B cell (primary cell): ENCODE results near the gene DNM1. TPM values are rescaled to one million over a fixed set of nuclear protein-coding genes. Genes with fewer than 3 reads are reported as not detected.

Source experiments
- ATAC-seq: fragments of 200-7000 bp; cut with Tn5 transposase; one replicate; pipeline ENCODE4 v1.10.0; 2021; ENCODE audit warnings: low read depth, mild to moderate bottlenecking, moderate number of reproducible peaks, moderate library complexity
- CTCF ChIA-PET: fragments of 350-600 bp; sonication (Branson Sonifier 250); formaldehyde crosslinking; loops from one replicate; lab custom pipeline; 2021; ENCODE audit warnings: antibody characterized with exemption, inconsistent platforms; lab: Charles Lee
- POLR2A ChIA-PET: fragments of 350-600 bp; sonication (Branson Sonifier 250); formaldehyde crosslinking; loops from one replicate; lab custom pipeline; 2021; ENCODE audit warnings: antibody characterized with exemption; lab: Charles Lee
- DNase-seq: peaks from one replicate; pipeline ENCODE4 v3.0.0; 2013
- H2AFZ ChIP-seq: 2 replicates; pipeline ENCODE4 v1.6.1; 2012; ENCODE audit warnings: mild to moderate bottlenecking, low read depth, low read length; ENCODE audit not compliant: insufficient read depth, poor library complexity, severe bottlenecking
- H3K27ac ChIP-seq, 2 donors: 1 replicate in 1 of 2; 2 replicates in 1 of 2; pipeline ENCODE4 v1.5.1; 2012 to 2013; ENCODE audit warnings: low read length in 2 of 2, mild to moderate bottlenecking in 2 of 2, moderate library complexity in 1 of 2
- H3K27me3 ChIP-seq, 4 experiments: fragments of 200-600 bp in 1 of 4; sonication (generic) in 1 of 4; replicated peaks in 1 of 4; 1 replicate in 2 of 4; 2 replicates in 2 of 4; pipeline versions ENCODE4 v1.6.1 to v1.7.0; 2013 to 2016; ENCODE audit warnings: low read length in 3 of 4, mild to moderate bottlenecking in 2 of 4, mixed read lengths in 1 of 4, moderate library complexity in 1 of 4; ENCODE audit not compliant: insufficient read depth in 4 of 4, control insufficient read depth in 3 of 4; ENCODE audit errors: control extremely low read depth in 1 of 4
- H3K36me3 ChIP-seq, 2 experiments: replicated peaks in 1 of 2; 1 replicate in 1 of 2; 2 replicates in 1 of 2; pipeline versions ENCODE4 v1.6.1 to v1.7.1; 2013; ENCODE audit warnings: low read length in 1 of 2; ENCODE audit not compliant: insufficient read depth in 2 of 2, control insufficient read depth in 1 of 2; ENCODE audit errors: control extremely low read depth in 1 of 2, extremely low read depth in 1 of 2
- H3K4me1 ChIP-seq, 2 donors: fragments of 200-600 bp in 1 of 2; sonication (generic) in 1 of 2; 1 replicate in 1 of 2; 2 replicates in 1 of 2; pipeline versions ENCODE4 v1.5.1 to v1.6.1; 2013 to 2017; ENCODE audit warnings: low read length in 2 of 2; ENCODE audit not compliant: control insufficient read depth in 2 of 2, insufficient read depth in 2 of 2
- H3K4me2 ChIP-seq: replicated peaks from 2 replicates; pipeline ENCODE3; 2012; ENCODE audit warnings: mild to moderate bottlenecking, low read depth, low read length; ENCODE audit not compliant: poor library complexity, severe bottlenecking
- H3K4me3 ChIP-seq, 5 experiments: fragments of 200-600 bp in 1 of 5; sonication (generic) in 1 of 5; 1 replicate in 3 of 5; 2 replicates in 2 of 5; pipeline versions ENCODE4 v1.5.1 to v1.7.0; 2011 to 2016; ENCODE audit warnings: low read length in 4 of 5, mild to moderate bottlenecking in 4 of 5, low read depth in 2 of 5, control low read depth in 1 of 5, moderate library complexity in 1 of 5; ENCODE audit not compliant: insufficient read depth in 1 of 5; ENCODE audit errors: control extremely low read depth in 1 of 5, extremely low read depth in 1 of 5
- H3K79me2 ChIP-seq: fragments of 200-600 bp; sonication (generic); one replicate; pipeline ENCODE4 v1.6.0; 2016; ENCODE audit warnings: low read length; ENCODE audit not compliant: control insufficient read depth, insufficient read depth
- H3K9ac ChIP-seq: fragments of 200-600 bp; sonication (generic); 2 replicates; pipeline ENCODE4 v1.6.1; 2017; ENCODE audit warnings: mild to moderate bottlenecking, low read length, moderate library complexity
- H3K9me3 ChIP-seq, 3 donors: one replicate each; pipeline versions ENCODE4 v1.6.1 to v1.7.1; 2013; ENCODE audit warnings: low read length in 2 of 3; ENCODE audit not compliant: control insufficient read depth in 2 of 3, insufficient read depth in 1 of 3; ENCODE audit errors: control extremely low read depth in 1 of 3
- H4K20me1 ChIP-seq: 2 replicates; pipeline ENCODE4 v1.6.0; 2012; ENCODE audit warnings: mild to moderate bottlenecking, low read length; ENCODE audit not compliant: insufficient read depth, control insufficient read depth, poor library complexity, severe bottlenecking
- H3K27ac Mint-ChIP-seq: one replicate; pipeline ENCODE4 v1.8.0; 2021; ENCODE audit warnings: mixed read lengths
- H3K27me3 Mint-ChIP-seq: one replicate; pipeline ENCODE4 v1.8.0; 2021; ENCODE audit warnings: mixed read lengths
- H3K4me1 Mint-ChIP-seq: one replicate; pipeline ENCODE4 v1.8.0; 2021; ENCODE audit warnings: mixed read lengths
- H3K4me3 Mint-ChIP-seq: one replicate; pipeline ENCODE4 v1.8.0; 2021; ENCODE audit warnings: mixed read lengths
- H3K9me3 Mint-ChIP-seq: one replicate; pipeline ENCODE4 v1.8.0; 2022; ENCODE audit warnings: mixed read lengths; ENCODE audit not compliant: insufficient read depth
- CTCF ChIP-seq: fragments of 200-600 bp; IDR thresholded peaks from one replicate; pipeline ENCODE4 v1.8.0; 2022; ENCODE audit warnings: antibody characterized with exemption, mild to moderate bottlenecking
- EZH2 ChIP-seq: IDR thresholded peaks from 2 replicates; pipeline ENCODE4 v1.6.1; 2012; ENCODE audit warnings: borderline replicate concordance, low read depth, mild to moderate bottlenecking, moderate library complexity, low read length; ENCODE audit not compliant: insufficient read depth, poor library complexity, severe bottlenecking
- WGBS: methylation state at CpG from one replicate; pipeline ENCODE4 v1.1.5; 2013; ENCODE audit warnings: missing lambda C conversion rate; ENCODE audit not compliant: insufficient coverage; 5-methylcytosine and 5-hydroxymethylcytosine counted together
- intact Hi-C: fragments of 100-400 bp; cut with micrococcal nuclease; formaldehyde crosslinking; loops from one replicate; pipeline ENCODE4 v1.10.0; 2022
- polyA plus RNA-seq: library from polyadenylated mRNA; depleted of rRNA; stranded (reverse); fragments of >200 nt; gene quantifications from 2 replicates; pipeline ENCODE4 v1.2.3, GENCODE V29; 2012
- total RNA-seq, 2 donors: library from RNA; stranded (reverse); fragments of 120-200 nt in 1 of 2; gene quantifications; 1 replicate in 1 of 2; 2 replicates in 1 of 2; pipeline versions ENCODE4 v1.2.3 to v1.2.4, GENCODE V29; 2013 to 2022

The DNM1 gene
- total and polyA plus RNA-seq, 2 donors (not counting 1 experiment from before 2014, with no cell fraction given) = 0.63 to 1.3 TPM

GRCh38 chr9:128208386-128208785 lies 5.2 kb downstream of the DNM1 start:
- H3K79me2 ChIP-seq = no peaks in the 10 kb centered on the region
- H3K4me2 ChIP-seq = no peak overlapping the region
- H3K27me3 ChIP-seq = peaks cover 0 to 40% (median 8%) of the 10 kb centered on the region in 4 experiments
- ChIA-PET POLR2A (interaction anchor here (0.5 to 0.7 kb wide), 3 partner anchors 12 to 155 kb away, joined by 3 to 8 read pairs (median 5); no protein-coding TSS in a partner anchor), CTCF (interaction anchor here (0.9 kb wide), 1 partner anchor 9 kb away, joined by 4 read pairs; no protein-coding TSS in a partner anchor)
- H3K4me1 ChIP-seq = peaks cover 8 to 11% of the 10 kb centered on the region in 2 donors
- H3K36me3 ChIP-seq = no peaks in the 10 kb centered on the region
- intact Hi-C loops = no loop called here
- no peak overlapping the region for H3K4me3 Mint-ChIP-seq
- peaks cover 5% of the 10 kb centered on the region for H3K4me1 Mint-ChIP-seq
- no peaks in the 10 kb centered on the region for H4K20me1 ChIP-seq
- no peak overlapping the region for H2AFZ ChIP-seq
- TF ChIP-seq CTCF (no peak), EZH2 (no peak)
- 94% methylated on average over 7 of the region's 7 CpGs for WGBS
- no peaks in the 10 kb centered on the region for H3K9me3 Mint-ChIP-seq
- no peak overlapping the region for H3K27ac Mint-ChIP-seq
- H3K9ac ChIP-seq = no peak overlapping the region
- H3K27ac ChIP-seq = no peak overlapping the region
- ATAC-seq (no peak), DNase-seq (no peak)
- peaks cover 44% of the 10 kb centered on the region for H3K27me3 Mint-ChIP-seq
- H3K9me3 ChIP-seq = no peaks in the 10 kb centered on the region
- H3K4me3 ChIP-seq = no peak overlapping the region

GRCh38 chr9:128208946-128209669 lies 5.9 kb downstream of the DNM1 start:
- H3K4me1 Mint-ChIP-seq = peaks cover 5% of the 10 kb centered on the region
- CTCF ChIA-PET = no interaction called here
- Histone ChIP-seq H2AFZ (no peak overlapping the region), H3K4me2 (no peak overlapping the region), H3K79me2 (no peaks in the 10 kb centered on the region), H3K9ac (no peak overlapping the region), H4K20me1 (no peaks in the 10 kb centered on the region), H3K9me3 (no peaks in the 10 kb centered on the region), H3K36me3 (no peaks in the 10 kb centered on the region), H3K4me1 (peaks cover 2 to 4% of the 10 kb centered on the region in 2 donors), H3K27me3 (peaks cover 0 to 35% (median 6%) of the 10 kb centered on the region in 4 experiments), H3K27ac (no peak overlapping the region), H3K4me3 (no peak overlapping the region)
- no peak overlapping the region for H3K27ac Mint-ChIP-seq
- H3K4me3 Mint-ChIP-seq = no peak overlapping the region
- H3K27me3 Mint-ChIP-seq = peaks cover 46% of the 10 kb centered on the region
- POLR2A ChIA-PET = no interaction called here
- TF ChIP-seq EZH2 (no peak), CTCF (no peak)
- H3K9me3 Mint-ChIP-seq = no peaks in the 10 kb centered on the region
- intact Hi-C loops = no loop called here
- 70% methylated on average over 6 of the region's 15 CpGs for WGBS
- DNase-seq (no peak), ATAC-seq (no peak)
